Dermis blood vessel endothelial cell (primary cell): ENCODE data around the gene ABCA5. TPM values are rescaled to one million over a fixed set of nuclear protein-coding genes. Genes with fewer than 3 reads are reported as not detected.

Experiments used
- DNase-seq: peaks from one replicate; pipeline ENCODE4 v3.0.0; 2010
- total RNA-seq: library from RNA; depleted of rRNA; stranded (reverse); fragments of >200 nt; gene quantifications from 2 replicates; pipeline ENCODE4 v1.2.3, GENCODE V29; 2014

ABCA5 gene
- total RNA-seq, 1 donor from 2014 or later, result 18.5 TPM

DNA sequence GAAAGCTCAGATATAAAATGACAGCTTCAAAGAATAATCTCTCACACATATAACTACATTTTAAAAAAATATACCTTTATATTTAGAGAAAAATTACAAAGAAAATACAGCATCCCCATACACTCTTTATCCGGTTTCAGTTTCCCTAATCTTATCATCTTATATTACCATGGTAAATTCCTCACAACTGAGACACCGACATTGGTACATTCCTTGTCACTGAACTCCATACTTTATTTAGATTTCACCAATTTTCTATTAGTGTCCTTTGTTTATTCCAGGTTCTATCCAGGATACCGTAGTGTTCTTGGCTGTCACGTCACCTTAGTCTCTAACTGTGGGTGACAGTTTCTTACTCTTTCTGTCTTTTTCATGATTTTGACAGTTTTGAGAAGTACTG is 76.3 kb downstream of the ABCA5 start:
- no peak for DNase-seq

DNA sequence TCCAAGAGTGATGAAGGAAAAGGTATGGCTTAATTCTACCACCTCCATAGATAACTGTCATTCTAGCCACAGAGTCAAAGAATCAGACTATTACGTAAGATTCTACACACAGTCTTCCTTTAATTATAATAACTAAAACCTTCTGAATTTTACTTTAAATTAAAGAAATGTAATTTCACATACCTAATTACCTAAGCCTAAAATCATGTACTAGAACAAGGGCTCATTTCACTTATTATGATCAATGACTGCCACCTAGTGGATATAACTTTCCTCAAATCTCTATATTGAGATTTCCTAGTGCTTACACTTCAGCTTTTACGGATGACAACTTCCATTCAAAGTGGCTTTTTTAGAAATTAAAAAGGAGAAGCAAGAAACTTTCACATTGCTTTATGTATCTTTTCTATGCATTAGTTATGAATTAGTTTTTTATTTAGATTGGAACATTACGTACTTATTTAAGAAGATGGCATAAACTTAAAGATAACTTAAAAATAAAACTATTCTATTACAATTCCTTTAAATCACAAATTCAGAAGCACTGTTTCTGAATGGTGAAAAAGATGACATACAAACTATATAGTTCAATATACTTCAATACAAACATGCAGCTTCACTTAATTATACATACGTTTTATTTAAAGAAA is 80.1 kb downstream of the ABCA5 start:
- peak; percentile 75 for DNase-seq

DNA sequence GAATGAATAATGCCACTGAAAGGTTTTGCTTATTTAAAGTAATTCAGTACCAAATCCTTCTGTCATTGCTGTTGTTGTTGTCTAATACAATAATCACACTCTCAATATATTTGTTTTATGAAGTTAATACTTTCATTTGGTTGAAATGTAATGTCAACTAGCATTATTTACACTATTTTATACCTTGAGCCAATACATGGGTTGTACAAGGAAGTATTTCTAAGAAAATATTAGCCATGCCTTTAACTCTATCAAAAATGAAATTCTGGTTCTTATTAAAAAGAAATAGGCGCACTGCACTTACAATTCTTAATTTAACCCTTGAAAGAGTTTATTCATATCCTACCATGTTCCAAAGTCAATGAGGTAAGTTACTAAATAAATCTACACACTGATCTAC is 80.7 kb downstream of the ABCA5 start:
- no peak for DNase-seq

DNA sequence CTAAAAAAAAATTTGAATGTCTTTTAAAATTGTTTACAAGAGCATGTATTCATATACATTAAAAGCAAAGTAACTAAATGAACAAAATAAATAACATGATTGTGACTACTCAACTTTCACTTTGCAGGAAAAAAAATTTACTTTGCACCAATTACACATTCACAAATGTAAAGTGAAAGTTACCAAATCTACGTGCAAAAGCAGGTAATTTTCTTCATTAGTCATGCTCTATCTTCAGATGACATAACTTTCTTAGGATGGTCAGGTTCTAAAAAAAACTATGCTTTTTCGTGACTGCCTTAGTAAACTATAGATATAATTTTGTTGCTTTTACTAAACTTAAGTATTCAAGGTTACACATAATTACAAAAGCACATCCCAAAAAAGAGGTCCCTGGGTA is 81.3 kb downstream of the ABCA5 start:
- no peak for DNase-seq

DNA sequence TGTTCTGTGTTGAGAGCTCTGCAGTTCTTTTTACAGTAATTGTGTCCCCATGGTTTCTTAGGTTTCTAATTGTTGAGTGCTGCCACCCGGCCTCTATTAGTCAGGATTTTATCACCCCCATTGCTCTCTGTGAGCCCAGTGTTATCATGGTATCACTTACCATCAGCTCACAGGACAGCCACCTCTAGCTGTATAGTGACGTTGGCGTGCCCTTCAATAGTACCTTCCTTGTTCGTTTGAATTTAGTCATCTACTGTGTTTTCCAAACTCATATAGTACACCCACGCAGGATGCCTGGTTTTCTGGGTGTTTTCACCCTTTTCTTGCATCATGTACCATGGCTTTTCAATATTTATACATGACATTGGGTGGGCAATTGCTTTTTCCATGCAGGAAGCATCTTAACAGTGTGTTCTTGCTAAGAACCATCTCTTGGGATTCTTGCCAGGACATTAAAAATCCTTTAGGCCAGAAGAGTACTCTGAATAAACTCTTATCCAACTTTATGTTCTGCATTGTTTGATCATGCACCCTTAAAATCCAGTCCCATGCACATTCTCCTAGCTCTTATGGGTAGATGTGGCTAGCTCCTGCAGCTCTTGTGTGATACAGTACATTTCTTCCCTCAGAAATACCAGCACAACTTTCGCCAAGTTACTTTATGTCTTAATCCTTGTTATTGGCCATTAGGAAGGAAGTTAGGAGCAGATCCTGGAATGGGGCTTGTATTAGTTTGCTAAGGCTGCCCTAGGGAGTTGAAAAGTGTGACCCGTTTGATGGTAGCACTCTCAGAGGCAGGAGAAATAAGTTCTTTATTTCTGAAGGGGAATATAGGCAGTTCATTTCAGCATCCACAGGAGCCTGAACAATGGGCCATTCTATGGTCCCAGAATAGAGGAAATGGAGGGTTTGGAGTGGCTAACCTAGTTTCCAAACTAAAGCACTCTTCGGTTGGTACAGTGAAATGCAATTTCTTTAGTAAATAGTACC is 87.0 kb downstream of the ABCA5 start:
- no peak for DNase-seq

DNA sequence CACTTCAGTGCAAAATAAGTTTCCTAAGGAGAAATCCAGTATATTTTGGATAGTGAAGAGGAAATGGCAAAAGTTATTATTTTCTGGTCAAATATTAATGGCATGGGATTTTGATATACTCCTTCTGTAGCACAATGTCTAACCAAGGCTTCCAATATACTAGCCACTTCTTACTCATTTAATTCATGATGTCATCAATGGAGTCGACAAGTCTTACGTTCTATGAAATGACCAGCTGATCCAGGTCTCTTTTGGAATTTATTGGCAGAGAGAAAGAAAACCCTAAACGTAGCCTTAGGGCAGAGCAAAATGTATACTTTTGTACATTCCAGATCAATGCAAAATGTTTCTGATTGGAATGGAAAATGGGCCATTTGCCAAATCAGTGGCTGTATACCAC is 90.0 kb downstream of the ABCA5 start:
- DNase-seq, result no peak

DNA sequence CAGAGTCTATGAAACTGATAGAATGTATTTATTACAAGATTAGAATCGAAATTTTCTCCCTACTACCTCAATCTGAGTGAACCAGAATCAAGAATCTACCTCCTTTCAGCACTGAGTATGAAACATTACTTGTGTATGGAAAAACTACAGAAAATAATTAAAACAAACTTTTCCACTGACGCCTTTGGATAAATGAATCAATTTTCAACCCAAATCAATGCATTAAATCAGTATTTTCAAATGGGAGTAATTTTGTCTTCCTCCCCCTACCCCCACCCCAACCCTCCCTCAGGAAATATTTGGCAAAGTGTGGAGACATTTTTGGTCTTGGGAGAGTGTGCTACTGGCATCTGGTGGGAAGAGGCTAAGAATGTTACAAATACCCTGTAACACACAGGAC is 90.5 kb downstream of the ABCA5 start:
- no peak for DNase-seq

DNA sequence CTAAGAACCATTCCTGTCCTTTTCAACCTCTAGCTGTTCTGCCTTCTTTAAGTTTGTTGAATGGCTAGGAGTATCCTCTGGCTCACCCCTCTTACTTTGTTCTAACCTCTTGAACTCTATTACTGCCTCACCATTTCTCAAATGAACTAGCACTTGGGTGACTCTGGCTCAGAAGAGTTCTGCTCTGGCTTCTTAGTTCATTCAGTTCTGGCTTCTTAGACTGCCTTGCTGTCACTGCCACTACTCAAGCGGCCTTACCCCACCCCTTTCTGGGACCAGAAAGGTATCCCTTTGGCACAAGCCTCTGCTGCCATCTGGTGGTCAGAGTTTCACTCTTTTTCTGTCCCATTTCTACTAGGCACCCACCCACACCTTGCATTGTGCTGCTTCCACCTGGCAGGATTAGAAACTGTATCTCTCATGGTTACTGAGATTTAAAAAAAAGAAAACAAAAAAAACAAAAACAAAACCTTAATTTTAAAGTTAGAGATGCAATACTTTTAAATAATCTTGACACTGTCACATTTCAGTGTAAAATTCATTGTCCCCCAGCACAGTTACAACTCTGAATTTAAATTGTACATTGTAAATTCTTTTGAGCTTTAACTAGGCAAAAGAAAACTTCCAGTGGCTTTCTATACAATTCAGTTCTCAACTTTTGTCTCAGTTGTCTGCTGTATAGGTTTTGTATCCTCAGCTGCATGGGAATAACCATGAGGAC is 91.4 kb downstream of the ABCA5 start:
- peak; percentile 93 for DNase-seq

DNA sequence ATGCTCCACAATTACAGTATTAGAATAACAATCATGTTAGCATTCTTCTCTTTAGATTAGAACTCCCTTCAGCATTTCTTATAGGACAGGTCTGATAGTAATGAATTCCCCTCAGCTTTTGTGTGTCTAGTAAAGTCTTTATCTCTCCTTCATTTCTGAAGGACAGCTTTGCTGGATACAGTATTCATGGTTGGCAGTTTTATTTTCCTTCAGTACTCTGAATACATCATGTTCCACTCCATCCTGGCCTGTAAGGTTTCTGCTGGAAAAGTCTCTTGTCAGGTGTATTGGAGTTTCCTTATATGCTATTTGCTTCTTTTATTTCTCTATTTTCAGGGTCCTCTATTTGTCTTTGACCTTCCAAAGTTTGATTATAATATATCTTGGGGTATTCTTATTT is 94.3 kb downstream of the ABCA5 start:
- DNase-seq, result no peak

DNA sequence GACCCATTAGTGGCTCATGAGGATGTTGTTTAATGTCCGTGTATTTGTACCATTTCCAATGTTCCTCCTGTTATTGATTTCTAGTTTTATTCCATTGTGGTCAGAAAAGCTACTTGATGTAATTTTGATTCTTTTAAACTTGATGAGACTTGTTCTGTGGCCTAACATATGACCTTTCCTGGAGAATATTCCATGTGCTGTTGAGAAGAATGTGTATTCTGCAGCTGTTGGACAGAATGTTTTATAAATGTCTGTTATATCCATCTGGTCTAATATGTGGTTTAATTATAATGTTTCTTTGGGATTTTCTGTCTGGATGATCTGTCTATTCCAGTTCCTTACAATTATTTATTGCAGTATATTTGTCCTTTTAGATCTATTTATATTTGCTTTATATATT is 95.4 kb downstream of the ABCA5 start:
- DNase-seq, result no peak

DNA sequence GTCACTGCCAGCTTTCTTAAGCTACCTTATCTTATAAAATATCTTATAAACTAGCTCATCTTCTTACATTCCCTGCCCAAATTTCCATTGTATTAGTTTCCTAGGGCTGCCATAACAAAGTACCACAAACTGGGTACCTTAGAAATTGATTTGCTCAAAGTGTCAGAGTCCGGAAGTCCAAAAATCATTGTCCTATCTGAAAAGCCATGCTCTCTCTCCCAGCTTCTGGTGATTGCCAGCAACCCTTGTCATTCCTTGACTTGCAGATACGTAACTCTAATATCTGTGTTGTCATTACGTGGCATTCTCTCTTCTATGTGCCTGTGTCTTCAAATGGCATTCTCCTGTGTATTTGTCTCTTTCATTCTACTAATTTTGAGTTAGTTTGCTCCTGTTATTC is 96.0 kb downstream of the ABCA5 start:
- DNase-seq, result no peak

DNA sequence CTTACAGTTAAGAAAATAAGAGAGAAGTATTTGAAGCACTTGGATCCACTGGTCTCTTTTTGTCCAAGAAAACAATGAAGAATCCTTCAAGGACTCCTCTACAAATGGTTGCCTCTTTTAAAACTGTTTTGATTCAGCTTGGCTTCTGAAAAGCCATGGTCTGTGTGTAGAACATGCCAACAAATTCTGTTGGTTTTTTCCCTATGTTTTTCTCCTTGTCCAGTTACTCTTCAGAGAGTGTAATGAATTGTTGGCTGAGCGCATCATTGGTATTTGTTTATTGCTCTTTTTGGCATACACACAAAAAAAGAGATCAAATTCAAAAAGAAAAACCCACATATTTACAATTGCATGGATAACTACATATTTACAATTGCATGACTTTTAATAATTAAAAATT is 98.4 kb downstream of the ABCA5 start, which contains the start of gene ABCA10:
ABCA10 (minus strand) TSS at position 249 of the 400 bp plus-strand sequence. CDS start 3,466 bp downstream, outside the sequence.
- no peak for DNase-seq

DNA sequence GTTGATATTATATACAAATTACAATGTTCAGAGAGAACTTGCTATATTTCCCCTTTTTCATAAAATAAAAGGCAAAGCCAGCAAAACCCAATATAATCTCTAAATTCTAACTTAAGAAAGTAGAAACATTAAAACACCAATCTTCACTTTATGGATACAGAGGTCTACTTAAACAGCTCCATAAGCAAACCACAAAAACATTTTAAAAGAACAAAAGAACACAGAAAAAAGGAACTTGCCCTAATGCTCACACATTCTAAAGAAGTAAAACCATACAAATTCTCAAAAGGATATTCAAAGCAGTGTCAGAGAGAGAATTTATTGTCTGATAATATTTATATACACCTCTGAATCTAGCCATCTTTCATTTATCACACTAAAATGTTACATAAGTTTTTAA is 98.9 kb downstream of the ABCA5 start:
- no peak for DNase-seq

DNA sequence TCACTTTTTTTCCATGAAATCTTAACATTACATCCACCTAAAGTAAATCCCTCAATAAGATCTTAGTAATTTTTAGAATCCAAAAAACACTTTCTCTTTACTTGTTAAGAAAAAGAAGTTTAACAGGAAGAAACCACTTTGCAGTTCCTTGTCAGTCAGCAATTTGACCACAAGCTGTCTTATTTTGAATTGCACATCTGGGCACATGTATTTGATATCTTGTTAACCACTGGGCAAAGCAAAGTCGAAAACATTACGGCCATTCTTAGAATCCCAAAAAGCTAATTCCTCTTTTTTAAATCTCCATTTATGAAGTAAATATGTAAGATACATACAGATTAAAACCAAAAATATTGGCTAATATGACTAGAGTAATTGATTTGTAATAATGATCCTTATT is 99.4 kb downstream of the ABCA5 start:
- no peak for DNase-seq

DNA sequence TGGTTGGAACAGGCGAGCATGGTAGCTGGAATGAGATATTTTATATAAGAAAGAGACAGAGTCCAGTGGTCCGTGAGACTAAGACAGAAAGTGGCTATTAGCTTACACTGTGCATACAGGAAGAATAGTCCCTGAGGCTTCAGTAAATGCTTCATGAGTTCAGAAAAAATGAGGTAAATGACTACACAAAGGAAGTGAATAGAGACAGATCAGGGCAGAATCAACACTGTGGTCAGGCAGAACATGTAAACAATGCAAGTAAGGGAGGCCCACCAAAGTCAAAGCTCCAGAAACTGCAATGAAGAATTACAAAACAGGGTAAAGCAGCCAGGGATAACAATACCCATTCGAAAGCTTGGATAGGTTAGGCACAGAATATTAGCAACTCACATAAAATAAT is 103.1 kb downstream of the ABCA5 start:
- no peak for DNase-seq

DNA sequence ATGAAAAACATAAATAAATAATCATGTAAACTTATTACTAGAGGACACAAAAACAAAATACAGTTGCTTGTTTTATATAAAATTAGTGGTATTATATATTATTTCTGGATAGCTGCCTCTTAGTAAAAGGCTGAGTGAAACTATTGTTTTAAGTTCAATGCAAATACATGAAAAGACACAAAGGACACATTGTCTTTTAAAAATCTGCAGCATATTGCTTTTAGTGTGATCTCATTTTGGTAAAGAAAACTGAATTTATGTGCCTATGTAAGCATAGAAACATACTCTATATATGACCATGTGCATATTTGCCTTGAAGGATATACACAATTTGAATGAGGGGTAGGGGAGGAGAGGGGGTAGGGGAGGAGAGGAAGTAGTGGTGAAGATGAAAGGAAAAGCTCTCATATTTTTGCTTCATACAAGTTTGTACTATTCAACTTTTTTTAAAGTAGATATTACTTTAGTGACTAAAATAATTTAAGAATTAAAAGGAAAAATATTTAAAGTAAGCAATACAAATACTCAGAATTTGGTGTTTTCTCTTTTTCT is 104.2 kb downstream of the ABCA5 start:
- DNase-seq, result no peak

DNA sequence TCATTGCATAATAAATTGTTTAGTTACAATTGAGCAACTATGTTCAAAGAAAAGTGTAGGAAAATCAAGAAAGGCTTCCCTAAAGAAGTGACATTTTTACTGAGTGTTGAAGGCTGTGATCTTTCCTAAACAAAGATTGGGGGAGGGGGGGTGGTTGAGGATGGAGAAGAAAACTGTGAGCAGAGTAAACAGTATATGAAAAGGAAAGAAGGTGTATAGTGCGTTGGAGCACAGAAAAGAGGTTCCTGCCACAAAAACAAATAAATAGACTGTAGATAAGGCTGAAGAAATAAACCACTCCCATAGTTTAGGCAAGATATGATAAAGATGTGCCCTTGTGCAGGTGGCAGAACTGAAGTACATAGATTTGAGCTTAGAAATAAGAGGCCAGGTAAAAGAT is 106.8 kb downstream of the ABCA5 start:
- DNase-seq, result no peak

DNA sequence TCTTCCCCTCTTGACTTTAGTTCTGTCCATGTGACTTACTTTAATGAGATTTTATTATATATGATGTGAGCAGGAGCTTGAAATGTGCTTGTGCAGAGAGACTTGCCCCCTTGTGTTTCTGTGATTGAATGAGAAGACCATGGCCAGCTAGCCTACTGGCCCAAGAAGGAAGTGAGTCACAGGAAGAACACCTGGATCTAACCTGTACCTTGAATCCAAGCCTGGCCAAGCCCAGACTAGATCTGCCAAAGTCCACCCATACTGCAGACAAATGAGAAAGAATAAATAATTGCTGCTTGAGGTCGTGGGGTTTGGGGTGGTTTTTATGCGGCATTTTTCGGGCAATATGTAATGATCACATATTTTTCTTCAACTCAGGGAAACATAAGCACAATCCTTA is 107.9 kb downstream of the ABCA5 start:
- no peak for DNase-seq

DNA sequence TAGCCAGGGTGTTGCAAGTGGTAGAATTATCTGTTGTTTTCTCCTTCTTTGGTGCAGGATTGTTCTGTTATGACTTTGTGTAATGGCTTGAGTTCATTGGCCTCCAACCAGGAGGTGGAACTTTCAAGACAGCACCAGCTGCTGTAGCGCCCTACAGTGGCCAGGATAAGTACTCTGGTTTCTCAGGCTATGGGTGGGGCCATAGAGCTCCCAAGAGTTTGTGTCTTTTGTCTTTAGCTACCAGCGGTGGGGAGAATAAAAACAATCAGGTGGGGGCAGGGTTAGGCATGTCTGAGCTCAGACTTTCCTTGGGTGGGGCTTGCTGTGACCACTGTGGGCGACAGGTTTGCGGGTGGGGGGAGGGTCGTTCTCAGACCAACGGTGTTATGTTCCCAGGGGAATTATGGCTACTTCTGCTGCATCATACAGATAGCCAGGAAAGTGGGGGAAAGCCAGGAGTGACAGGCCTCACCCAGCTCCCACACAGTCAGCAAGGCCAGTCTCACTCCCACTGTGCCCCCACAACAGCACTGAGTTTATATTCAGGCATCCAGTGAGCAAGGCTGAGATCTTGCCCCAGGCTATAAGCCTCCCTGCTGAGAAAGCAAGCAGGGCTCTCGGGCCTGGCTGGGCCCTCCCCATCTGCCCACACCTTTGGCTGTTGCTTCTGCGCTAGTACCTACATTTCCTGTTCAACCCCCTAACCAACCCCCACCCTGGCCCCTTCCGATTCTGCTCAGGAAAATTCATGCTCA is 113.7 kb downstream of the ABCA5 start:
- no peak for DNase-seq

DNA sequence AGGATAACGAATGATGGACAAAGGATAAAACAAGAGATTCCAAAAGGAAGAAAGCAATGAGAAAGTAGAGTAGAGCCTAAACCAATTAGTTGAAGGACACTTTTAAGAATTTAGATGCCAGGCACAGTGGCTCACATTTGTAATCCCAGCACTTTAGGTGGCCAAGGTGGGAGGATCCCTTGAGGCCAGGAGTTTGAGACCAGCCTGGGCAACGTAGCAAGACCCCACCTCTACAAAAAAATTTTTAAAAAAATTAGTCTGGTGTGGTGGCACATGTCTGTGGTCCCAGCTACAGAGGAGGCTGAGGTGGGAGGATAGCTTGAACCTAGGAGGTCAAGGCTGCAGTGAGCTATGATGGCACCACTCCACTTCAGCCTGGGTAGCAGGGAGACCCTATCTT is 118.3 kb downstream of the ABCA5 start:
- DNase-seq, result no peak

DNA sequence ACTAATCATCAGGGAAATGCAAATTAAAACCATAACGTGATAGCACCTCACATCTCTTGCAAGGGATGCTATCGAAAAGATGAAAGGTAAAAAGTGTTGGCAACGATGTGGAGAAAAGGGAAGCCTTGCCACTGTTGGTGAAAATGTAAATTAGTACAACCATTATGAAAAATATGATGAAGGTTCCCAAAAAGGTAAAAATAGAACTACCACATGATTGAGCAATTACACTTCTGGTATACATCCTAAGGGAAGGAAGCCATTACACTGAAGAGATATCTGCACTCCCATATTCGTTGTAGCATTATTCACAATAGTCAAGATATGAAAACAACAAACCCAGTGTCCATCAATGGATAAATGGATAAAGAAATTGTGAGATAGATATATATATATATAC is 119.8 kb downstream of the ABCA5 start:
- no peak for DNase-seq

DNA sequence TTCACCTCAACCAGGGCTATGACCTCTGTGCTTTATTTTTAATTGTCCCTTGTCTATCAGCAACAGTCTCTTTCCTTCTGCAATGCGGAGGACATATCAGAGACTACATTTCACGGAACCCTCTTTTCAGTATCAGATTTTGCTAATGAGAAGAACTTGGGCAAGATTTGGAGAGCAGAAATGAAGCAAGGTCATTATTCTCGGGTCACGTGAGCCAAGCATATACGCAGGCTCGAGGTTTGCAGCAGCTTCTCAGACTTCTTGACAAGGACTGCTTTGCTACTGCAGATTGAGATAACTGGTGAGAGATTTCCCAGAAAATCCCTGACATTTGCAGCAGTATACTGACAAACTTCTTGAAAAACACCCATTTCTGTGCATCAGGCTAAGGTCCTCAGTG is 128.7 kb downstream of the ABCA5 start:
- no peak for DNase-seq
